Raji (cell line): ENCODE results near the gene LIPC.

Source experiments
- POLR2A ChIP-seq: IDR thresholded peaks from 2 replicates; pipeline ENCODE4 v1.6.1; 2011; ENCODE audit warnings: low read depth, low read length, control low read depth; ENCODE audit not compliant: insufficient read depth

LIPC gene

GRCh38 chr15:58469432-58470353 lies 37.9 kb downstream of the LIPC start:
- TF ChIP-seq POLR2A, result no peak

- TF ChIP-seq POLR2A, result no peak
These were observed 39.6 kb downstream of the LIPC start for GRCh38 chr15:58471348-58471747.

GRCh38 chr15:58472221-58472620 lies 40.4 kb downstream of the LIPC start:
- TF ChIP-seq POLR2A, result no peak

- no peak for TF ChIP-seq POLR2A
These were observed 41.2 kb downstream of the LIPC start for GRCh38 chr15:58472821-58473581.

- TF ChIP-seq POLR2A, result no peak
These were observed 41.9 kb downstream of the LIPC start for GRCh38 chr15:58473724-58474123.

- TF ChIP-seq POLR2A, result no peak
These were observed 43.0 kb downstream of the LIPC start for GRCh38 chr15:58474741-58475323.

- TF ChIP-seq POLR2A, result no peak
These were observed 44.1 kb downstream of the LIPC start for GRCh38 chr15:58475573-58476524.

GRCh38 chr15:58476525-58477162 lies 44.9 kb downstream of the LIPC start:
- TF ChIP-seq POLR2A, result no peak

- no peak for TF ChIP-seq POLR2A
These were observed 45.4 kb downstream of the LIPC start for GRCh38 chr15:58477170-58477569.

- no peak for TF ChIP-seq POLR2A
These were observed 46.2 kb downstream of the LIPC start for GRCh38 chr15:58478035-58478434.

- TF ChIP-seq POLR2A, result no peak
These were observed 46.8 kb downstream of the LIPC start for GRCh38 chr15:58478579-58478978.

GRCh38 chr15:58479941-58480340 lies 48.1 kb downstream of the LIPC start:
- no peak for TF ChIP-seq POLR2A

- no peak for TF ChIP-seq POLR2A
These were observed 51.6 kb downstream of the LIPC start for GRCh38 chr15:58483376-58483775.
